Stomach smooth muscle (tissue), 2 donors: ENCODE measurements around the gene HMGCLL1.

ENCODE experiments used
- H3K27ac ChIP-seq: one replicate; pipeline ENCODE4 v1.7.0; 2013; ENCODE audit warnings: mild to moderate bottlenecking, low read length, inconsistent platforms
- H3K27me3 ChIP-seq, 2 donors: one replicate each; pipeline ENCODE4 v1.7.0; 2013; ENCODE audit warnings: low read length in 2 of 2; ENCODE audit not compliant: insufficient read depth in 2 of 2, control insufficient read depth in 1 of 2
- H3K36me3 ChIP-seq, 2 donors: one replicate each; pipeline ENCODE4 v1.7.0; 2013; ENCODE audit warnings: low read length in 2 of 2; ENCODE audit not compliant: control insufficient read depth in 2 of 2, insufficient read depth in 2 of 2
- H3K4me1 ChIP-seq: one replicate; pipeline ENCODE4 v1.7.0; 2013; ENCODE audit warnings: low read length; ENCODE audit not compliant: control insufficient read depth, insufficient read depth
- H3K4me3 ChIP-seq, 2 donors: one replicate each; pipeline ENCODE4 v1.7.0; 2013; ENCODE audit warnings: low read length in 2 of 2
- H3K9ac ChIP-seq, 2 donors: one replicate each; pipeline ENCODE4 v1.7.0; 2013; ENCODE audit warnings: low read length in 2 of 2, mild to moderate bottlenecking in 1 of 2
- H3K9me3 ChIP-seq, 2 donors: one replicate each; pipeline ENCODE4 v1.7.0; 2013; ENCODE audit warnings: low read length in 2 of 2; ENCODE audit not compliant: control insufficient read depth in 2 of 2
- donor health status: healthy.
- donor health status: Pancreatic carcinoma.

HMGCLL1 gene

DNA sequence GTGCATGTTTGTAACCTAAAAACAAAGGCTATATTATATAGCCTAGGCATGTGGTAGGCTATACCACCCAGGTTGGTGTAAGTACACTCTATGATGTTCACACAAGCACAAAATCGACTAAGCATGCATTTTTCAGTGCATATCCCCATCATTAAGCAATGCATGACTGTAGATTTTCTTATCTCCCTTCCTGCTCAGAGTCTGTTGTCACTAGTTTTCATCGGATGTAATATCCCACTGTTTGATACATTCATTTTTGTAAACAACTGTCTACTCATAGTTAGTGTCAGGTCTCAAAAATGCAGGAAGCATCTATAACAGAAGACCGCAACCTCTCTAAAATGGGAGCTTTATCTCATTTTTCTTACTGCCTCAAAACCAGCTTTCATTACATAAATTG, 181.0 kb downstream of the HMGCLL1 start:
- no peaks in the 10 kb centered on the region for H3K27me3 ChIP-seq
- H3K27ac ChIP-seq: no peak overlapping the region
- no peak overlapping the region for H3K4me3 ChIP-seq
- no peak overlapping the region for H3K9ac ChIP-seq
- H3K4me1 ChIP-seq: no peaks in the 10 kb centered on the region
- no peaks in the 10 kb centered on the region for H3K36me3 ChIP-seq
- no peaks in the 10 kb centered on the region for H3K9me3 ChIP-seq

DNA sequence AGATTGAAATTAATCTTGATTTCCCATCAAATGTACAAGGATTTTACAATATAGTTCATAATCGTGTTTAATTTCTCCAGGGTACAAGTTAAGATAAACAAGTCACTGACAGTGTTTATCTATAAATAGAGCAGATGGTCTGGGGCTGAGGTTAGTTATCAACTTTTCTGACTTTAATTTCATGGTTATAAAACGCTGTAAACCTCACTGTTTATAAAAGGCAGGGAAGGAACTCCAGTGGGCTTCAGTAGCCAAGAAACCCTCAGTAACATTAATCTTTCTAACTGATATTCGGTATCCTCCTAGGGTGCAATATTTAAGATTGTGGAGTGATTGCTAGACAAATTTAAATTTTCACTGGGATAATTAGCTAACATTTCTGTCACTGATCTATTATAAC, 183.1 kb downstream of the HMGCLL1 start:
- H3K9ac ChIP-seq: no peak overlapping the region
- no peaks in the 10 kb centered on the region for H3K9me3 ChIP-seq
- no peak overlapping the region for H3K4me3 ChIP-seq
- no peaks in the 10 kb centered on the region for H3K27me3 ChIP-seq
- H3K27ac ChIP-seq: no peak overlapping the region
- no peaks in the 10 kb centered on the region for H3K4me1 ChIP-seq
- no peaks in the 10 kb centered on the region for H3K36me3 ChIP-seq

DNA sequence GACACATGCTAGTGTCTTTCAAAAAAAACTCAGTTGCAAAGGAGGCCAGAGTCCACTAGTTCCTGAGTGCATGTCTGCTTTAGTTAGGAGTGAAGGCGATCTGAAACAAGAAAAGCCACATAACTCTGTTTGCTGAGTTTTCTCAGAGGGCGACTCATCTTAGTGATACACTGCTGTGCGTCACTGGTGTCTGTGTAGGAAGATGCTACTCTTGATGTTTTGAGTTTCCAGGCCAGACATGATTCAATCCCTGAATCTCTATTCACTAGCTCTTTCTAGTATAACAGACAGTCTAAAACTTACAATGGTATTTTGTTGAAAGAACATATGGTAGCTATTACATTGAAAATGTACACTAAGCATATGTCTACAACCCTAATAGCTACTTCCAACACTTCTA, 190.8 kb downstream of the HMGCLL1 start:
- H3K36me3 ChIP-seq: no peaks in the 10 kb centered on the region
- H3K9ac ChIP-seq: no peak overlapping the region
- no peaks in the 10 kb centered on the region for H3K4me1 ChIP-seq
- H3K27ac ChIP-seq: no peak overlapping the region
- no peak overlapping the region for H3K4me3 ChIP-seq
- H3K27me3 ChIP-seq: no peaks in the 10 kb centered on the region
- no peaks in the 10 kb centered on the region for H3K9me3 ChIP-seq
